Pancreas (tissue), 10 donors: ENCODE data around the gene PSME2. TPM values are rescaled to one million over a fixed set of nuclear protein-coding genes. Genes with fewer than 3 reads are reported as not detected.

Source experiments
- ATAC-seq, 4 donors: fragments of 200-7000 bp; cut with Tn5 transposase; one replicate each; pipeline versions ENCODE4 v1.8.0 to v1.9.1; 2020; ENCODE audit warnings: mild to moderate bottlenecking in 4 of 4, moderate library complexity in 4 of 4
- DNase-seq, 6 donors: peaks; one replicate each; pipeline ENCODE4 v3.0.0-alpha.2; 2020
- FAIRE-seq: peaks from 2 replicates; lab custom pipeline; 2012; peaks lifted over from hg19 to GRCh38; lab: Jason Lieb, UNC
- H3K27ac ChIP-seq, 4 donors: fragments of 200-600 bp; sonication (generic); 1 replicate in 3 of 4; 2 replicates in 1 of 4; pipeline versions ENCODE4 v1.5.0 to v1.8.0; 2020
- H3K27me3 ChIP-seq, 4 donors: fragments of 200-600 bp; one replicate each; pipeline ENCODE4 v1.8.0; 2021
- H3K36me3 ChIP-seq, 3 donors: fragments of 200-600 bp; sonication (generic) in 1 of 3; one replicate each; pipeline versions ENCODE4 v1.5.0 to v1.8.0; 2020 to 2021
- H3K4me1 ChIP-seq, 3 donors: fragments of 200-600 bp; one replicate each; pipeline ENCODE4 v1.8.0; 2021
- H3K4me3 ChIP-seq, 4 donors: fragments of 200-600 bp; sonication (generic) in 2 of 4; one replicate each; pipeline versions ENCODE4 v1.5.0 to v1.8.0; 2020 to 2021
- H3K9me3 ChIP-seq, 4 donors: fragments of 200-600 bp; one replicate each; pipeline ENCODE4 v1.8.0; 2021
- CTCF ChIP-seq, 4 donors: fragments of 200-600 bp; sonication (generic) in 3 of 4; IDR thresholded peaks; one replicate each; pipeline versions ENCODE4 v1.5.0 to v1.8.0; 2021; ENCODE audit warnings: antibody characterized with exemption in 4 of 4
- WGBS, 2 donors: extraction: QIAGEN DNeasy Blood & Tissue Kit; methylation state at CpG; one replicate each; pipeline ENCODE4 v1.1.7; 2013; 5-methylcytosine and 5-hydroxymethylcytosine counted together
- intact Hi-C, 3 donors: fragments of 100-400 bp; cut with DNase I; formaldehyde crosslinking; loops; one replicate each; pipeline versions ENCODE4 v1.11.1 to v1.14.2; 2022
- polyA plus RNA-seq, 2 donors: library from polyadenylated mRNA; stranded (reverse); fragments of 200-250 nt; gene quantifications; one replicate each; pipeline ENCODE4 v1.2.3, GENCODE V29; 2013
- total RNA-seq, 6 donors: library from RNA; stranded (reverse); fragmentation: NEBNext Ultra II Directional in 4 of 6; extraction: Animal tissue kit (Norgen Biotek cat#: 25700) in 4 of 6; gene quantifications; one replicate each; pipeline versions ENCODE4 v1.2.1 to v1.2.4, GENCODE V29; 2021 to 2023
- donor health status: healthy with polysubstance abuse.
- donor health status: DM: no; HTN: no; CAD: no; lungs with moderate emphysema.
- donor health status: DM: no; HTN: no; CAD: no.
- donor health status: control.
- donor health status: control.
- donor health status: Bipolar disorder and iron deficiency.
- donor health status: DM: yes; HTN: yes; CAD: no.
- donor health status: DM: no; HTN: no; CAD: no.
- donor health status: DM: no; HTN: no; CAD: no.
- donor health status: DM: yes; HTN: yes; CAD: no.

Gene PSME2
- total and polyA plus RNA-seq, 8 donors = 33.9 to 285 (median 77.9) TPM

- Histone ChIP-seq H3K36me3 (peaks cover 0 to 32% (median 24%) of the 10 kb centered on the region in 3 donors), H3K9me3 (no peaks in the 10 kb centered on the region), H3K4me1 (no peaks in the 10 kb centered on the region), H3K27me3 (no peaks in the 10 kb centered on the region), H3K4me3 (no peak overlapping the region), H3K27ac (no peak overlapping the region)
- FAIRE-seq (no peak), DNase-seq (no peak), ATAC-seq (no peak)
- WGBS, 2 donors = 88 to 94% methylated on average over 12 of the region's 12 CpGs
- intact Hi-C loops = no loop called here
- TF ChIP-seq CTCF (IDR thresholded peaks at IDR 0.05) = no peak
These were observed 30.8 kb upstream of the PSME2 start for GRCh38 chr14:24177041-24177825.

GRCh38 chr14:24176599-24176998 lies 30.2 kb upstream of the PSME2 start:
- TF ChIP-seq CTCF (IDR thresholded peaks at IDR 0.05) = no peak
- Histone ChIP-seq H3K4me1 (no peaks in the 10 kb centered on the region), H3K4me3 (no peak overlapping the region), H3K9me3 (no peaks in the 10 kb centered on the region), H3K27ac (no peak overlapping the region), H3K36me3 (peaks cover 0 to 30% (median 24%) of the 10 kb centered on the region in 3 donors), H3K27me3 (no peaks in the 10 kb centered on the region)
- WGBS, 2 donors = 94 to 96% methylated on average over 5 of the region's 5 CpGs
- DNase-seq (no peak), FAIRE-seq (no peak), ATAC-seq (no peak)
- intact Hi-C loops = no loop called here

GRCh38 chr14:24172871-24173281 lies 26.5 kb upstream of the PSME2 start:
- no peaks in the 10 kb centered on the region for H3K27me3 ChIP-seq
- no peak for TF ChIP-seq CTCF (IDR thresholded peaks at IDR 0.05)
- H3K27ac ChIP-seq = no peak overlapping the region
- H3K36me3 ChIP-seq = peaks cover 0 to 12% (median 12%) of the 10 kb centered on the region in 3 donors
- intact Hi-C loops = no loop called here
- no peaks in the 10 kb centered on the region for H3K9me3 ChIP-seq
- DNase-seq = no peak
- no peak overlapping the region for H3K4me3 ChIP-seq
- no peak for FAIRE-seq
- peak in 1 of 4 donors; percentile 3 for ATAC-seq
- 83 to 86% methylated on average over 20 of the region's 20 CpGs for WGBS, 2 donors
- H3K4me1 ChIP-seq = no peaks in the 10 kb centered on the region

GRCh38 chr14:24172261-24172860 lies 26.0 kb upstream of the PSME2 start:
- Histone ChIP-seq H3K4me1 (no peaks in the 10 kb centered on the region), H3K27me3 (no peaks in the 10 kb centered on the region), H3K36me3 (peaks cover 0 to 12% (median 8%) of the 10 kb centered on the region in 3 donors), H3K4me3 (peak overlapping the region in 1 of 4 donors; percentile 20), H3K27ac (no peak overlapping the region), H3K9me3 (no peaks in the 10 kb centered on the region)
- no peak for DNase-seq
- TF ChIP-seq CTCF (IDR thresholded peaks at IDR 0.05) = no peak
- FAIRE-seq = no peak
- peak in 2 of 4 donors; percentile 14 to 34 for ATAC-seq
- intact Hi-C loops = no loop called here
- WGBS, 2 donors = 77% methylated on average over 30 of the region's 30 CpGs
